OCI-LY7 (cell line): ENCODE results near the gene TNFSF18.

ENCODE experiments used
- CTCF ChIP-seq: fragments of 200-600 bp; sonication (generic); conservative IDR thresholded peaks from 2 replicates; pipeline ENCODE4 v1.5.1; 2014; ENCODE audit warnings: mild to moderate bottlenecking, antibody characterized with exemption, low read length, moderate library complexity, mixed read lengths
- EZH2phosphoT487 ChIP-seq: fragments of 200-600 bp; sonication (generic); IDR thresholded peaks from 2 replicates; pipeline ENCODE4 v1.6.1; 2018; ENCODE audit warnings: low read depth, borderline replicate concordance, mild to moderate bottlenecking, mixed run types, antibody characterized with exemption, low read length, moderate library complexity, mixed read lengths

GRCh38 chr1:173058556-173058955, 7.8 kb upstream of the TNFSF18 start:
- TF ChIP-seq CTCF (no peak), EZH2phosphoT487 (no peak)
